ENCODE results near the gene CBX6. TPM values are rescaled to one million over a fixed set of nuclear protein-coding genes. Genes with fewer than 3 reads are reported as not detected.

Gene CBX6
- total RNA-seq, 1 donor from 2014 or later: 11.0 TPM

GRCh38 chr22:38826801-38827200 is 45.2 kb downstream of the CBX6 start:
- no peak overlapping the region for H3K27ac Mint-ChIP-seq (ENCODE audit: unreplicated experiment)

GRCh38 chr22:38826386-38826785 is 45.6 kb downstream of the CBX6 start:
- no peak overlapping the region for H3K27ac Mint-ChIP-seq (ENCODE audit: unreplicated experiment)
- H3K4me1 Mint-ChIP-seq (ENCODE audit: unreplicated experiment): no peaks in the 10 kb centered on the region
- peaks cover 7% of the 10 kb centered on the region for H3K27me3 Mint-ChIP-seq (ENCODE audit: unreplicated experiment)
- H3K9me3 Mint-ChIP-seq (ENCODE audit: unreplicated experiment): no peaks in the 10 kb centered on the region
- H3K36me3 Mint-ChIP-seq (ENCODE audit: low read depth, unreplicated experiment): no peaks in the 10 kb centered on the region
- DNase-seq (ENCODE audit: low spot score): no peak
- no peak overlapping the region for H3K4me3 Mint-ChIP-seq (ENCODE audit: unreplicated experiment)
- TF ChIP-seq, protein P1, sequence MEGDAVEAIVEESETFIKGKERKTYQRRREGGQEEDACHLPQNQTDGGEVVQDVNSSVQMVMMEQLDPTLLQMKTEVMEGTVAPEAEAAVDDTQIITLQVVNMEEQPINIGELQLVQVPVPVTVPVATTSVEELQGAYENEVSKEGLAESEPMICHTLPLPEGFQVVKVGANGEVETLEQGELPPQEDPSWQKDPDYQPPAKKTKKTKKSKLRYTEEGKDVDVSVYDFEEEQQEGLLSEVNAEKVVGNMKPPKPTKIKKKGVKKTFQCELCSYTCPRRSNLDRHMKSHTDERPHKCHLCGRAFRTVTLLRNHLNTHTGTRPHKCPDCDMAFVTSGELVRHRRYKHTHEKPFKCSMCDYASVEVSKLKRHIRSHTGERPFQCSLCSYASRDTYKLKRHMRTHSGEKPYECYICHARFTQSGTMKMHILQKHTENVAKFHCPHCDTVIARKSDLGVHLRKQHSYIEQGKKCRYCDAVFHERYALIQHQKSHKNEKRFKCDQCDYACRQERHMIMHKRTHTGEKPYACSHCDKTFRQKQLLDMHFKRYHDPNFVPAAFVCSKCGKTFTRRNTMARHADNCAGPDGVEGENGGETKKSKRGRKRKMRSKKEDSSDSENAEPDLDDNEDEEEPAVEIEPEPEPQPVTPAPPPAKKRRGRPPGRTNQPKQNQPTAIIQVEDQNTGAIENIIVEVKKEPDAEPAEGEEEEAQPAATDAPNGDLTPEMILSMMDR (IDR thresholded peaks at IDR 0.05; ENCODE audit: unreplicated experiment): no peak

More at GRCh38 chr22:38826801-38827200, 45.2 kb downstream of the CBX6 start:
- peaks cover 8% of the 10 kb centered on the region for H3K27me3 Mint-ChIP-seq (ENCODE audit: unreplicated experiment)
- H3K36me3 Mint-ChIP-seq (ENCODE audit: low read depth, unreplicated experiment): no peaks in the 10 kb centered on the region
- H3K4me3 Mint-ChIP-seq (ENCODE audit: unreplicated experiment): no peak overlapping the region
- no peaks in the 10 kb centered on the region for H3K9me3 Mint-ChIP-seq (ENCODE audit: unreplicated experiment)
- no peak for DNase-seq (ENCODE audit: low spot score)
- no peaks in the 10 kb centered on the region for H3K4me1 Mint-ChIP-seq (ENCODE audit: unreplicated experiment)
- TF ChIP-seq, protein P1 (IDR thresholded peaks at IDR 0.05; ENCODE audit: unreplicated experiment): no peak

GRCh38 chr22:38824585-38824984 is 47.4 kb downstream of the CBX6 start:
- Mint-ChIP-seq H3K27me3 (ENCODE audit: unreplicated experiment) (peaks cover 7% of the 10 kb centered on the region), H3K9me3 (ENCODE audit: unreplicated experiment) (no peaks in the 10 kb centered on the region), H3K27ac (ENCODE audit: unreplicated experiment) (no peak overlapping the region), H3K4me1 (ENCODE audit: unreplicated experiment) (no peaks in the 10 kb centered on the region), H3K4me3 (ENCODE audit: unreplicated experiment) (no peak overlapping the region), H3K36me3 (ENCODE audit: low read depth, unreplicated experiment) (no peaks in the 10 kb centered on the region)
- TF ChIP-seq, protein P1 (IDR thresholded peaks at IDR 0.05; ENCODE audit: unreplicated experiment): peak; percentile 23
- peak; percentile 91 for DNase-seq (ENCODE audit: low spot score)

DNA sequence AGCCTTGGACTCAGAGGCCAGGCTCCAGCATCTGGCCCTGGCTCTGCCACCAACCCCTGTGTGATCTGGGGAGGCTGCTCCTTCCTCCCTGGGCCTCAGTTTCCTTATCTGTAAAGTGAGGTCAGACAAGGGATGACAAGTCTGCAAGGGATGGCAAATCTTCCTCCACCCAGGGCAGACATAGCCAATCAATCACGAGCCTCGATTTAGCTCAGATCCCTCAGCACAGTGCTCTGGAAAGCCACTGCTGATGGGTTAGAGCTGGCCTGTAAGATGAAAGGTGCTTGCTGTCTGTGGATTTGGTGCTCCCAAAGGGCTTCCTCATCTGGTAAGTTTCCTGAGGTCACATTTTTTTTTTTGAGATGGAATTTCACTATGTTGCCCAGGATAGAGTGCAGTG is 48.4 kb downstream of the CBX6 start:
- Mint-ChIP-seq H3K4me3 (ENCODE audit: unreplicated experiment) (no peak overlapping the region), H3K9me3 (ENCODE audit: unreplicated experiment) (no peaks in the 10 kb centered on the region), H3K4me1 (ENCODE audit: unreplicated experiment) (no peaks in the 10 kb centered on the region), H3K36me3 (ENCODE audit: low read depth, unreplicated experiment) (no peaks in the 10 kb centered on the region), H3K27me3 (ENCODE audit: unreplicated experiment) (peaks cover 7% of the 10 kb centered on the region), H3K27ac (ENCODE audit: unreplicated experiment) (no peak overlapping the region)
- TF ChIP-seq, protein P1 (IDR thresholded peaks at IDR 0.05; ENCODE audit: unreplicated experiment): no peak
- DNase-seq (ENCODE audit: low spot score): no peak

DNA sequence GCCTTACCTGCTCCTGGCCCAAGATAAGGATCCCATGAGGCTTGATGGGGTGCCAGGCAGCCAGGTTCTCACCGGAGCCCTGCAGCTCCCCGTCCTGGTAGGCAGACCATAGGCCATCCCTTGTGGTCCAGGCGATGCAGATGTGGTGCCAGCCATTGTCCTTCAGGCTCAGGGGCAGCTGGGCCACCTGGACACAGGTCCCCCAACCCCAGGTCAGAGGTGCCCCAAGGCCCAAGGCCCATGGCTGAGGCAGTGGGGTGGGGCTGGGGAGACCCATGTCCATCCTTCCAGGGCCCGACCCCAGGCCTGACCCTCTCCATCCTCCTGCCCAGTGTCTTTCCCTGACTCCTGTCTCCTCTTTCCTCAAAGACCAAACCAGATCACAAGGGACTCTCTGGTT is 48.9 kb downstream of the CBX6 start:
- TF ChIP-seq, protein P1 (IDR thresholded peaks at IDR 0.05; ENCODE audit: unreplicated experiment): no peak
- Mint-ChIP-seq H3K9me3 (ENCODE audit: unreplicated experiment) (no peaks in the 10 kb centered on the region), H3K27me3 (ENCODE audit: unreplicated experiment) (peaks cover 7% of the 10 kb centered on the region), H3K4me3 (ENCODE audit: unreplicated experiment) (no peak overlapping the region), H3K27ac (ENCODE audit: unreplicated experiment) (no peak overlapping the region), H3K4me1 (ENCODE audit: unreplicated experiment) (no peaks in the 10 kb centered on the region), H3K36me3 (ENCODE audit: low read depth, unreplicated experiment) (no peaks in the 10 kb centered on the region)
- DNase-seq (ENCODE audit: low spot score): no peak

Measured in endothelial cell (in vitro differentiated cells).